ENCODE results near the gene CAMTA1.

DNA sequence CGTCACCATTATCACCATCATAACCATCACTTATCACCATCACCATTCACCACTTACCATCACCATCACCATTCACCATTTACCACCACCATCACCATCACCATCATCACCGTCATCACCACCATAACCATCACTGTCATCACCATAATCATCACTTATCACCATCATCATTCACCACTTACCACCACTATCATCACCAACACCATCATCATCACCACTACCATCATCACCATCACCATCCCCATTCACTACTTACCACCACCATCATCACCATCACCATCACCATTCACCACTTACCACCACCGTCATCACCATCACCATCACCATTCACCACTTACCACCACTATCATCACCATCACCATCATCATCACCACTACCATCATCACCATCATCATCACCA lies 151.8 kb downstream of the CAMTA1 start:
- no peak for TF ChIP-seq EZH2 (IDR thresholded peaks at IDR 0.05; ENCODE audit: borderline replicate concordance, low read depth, low read length, poor library complexity, severe bottlenecking)
- TF ChIP-seq, protein P1, sequence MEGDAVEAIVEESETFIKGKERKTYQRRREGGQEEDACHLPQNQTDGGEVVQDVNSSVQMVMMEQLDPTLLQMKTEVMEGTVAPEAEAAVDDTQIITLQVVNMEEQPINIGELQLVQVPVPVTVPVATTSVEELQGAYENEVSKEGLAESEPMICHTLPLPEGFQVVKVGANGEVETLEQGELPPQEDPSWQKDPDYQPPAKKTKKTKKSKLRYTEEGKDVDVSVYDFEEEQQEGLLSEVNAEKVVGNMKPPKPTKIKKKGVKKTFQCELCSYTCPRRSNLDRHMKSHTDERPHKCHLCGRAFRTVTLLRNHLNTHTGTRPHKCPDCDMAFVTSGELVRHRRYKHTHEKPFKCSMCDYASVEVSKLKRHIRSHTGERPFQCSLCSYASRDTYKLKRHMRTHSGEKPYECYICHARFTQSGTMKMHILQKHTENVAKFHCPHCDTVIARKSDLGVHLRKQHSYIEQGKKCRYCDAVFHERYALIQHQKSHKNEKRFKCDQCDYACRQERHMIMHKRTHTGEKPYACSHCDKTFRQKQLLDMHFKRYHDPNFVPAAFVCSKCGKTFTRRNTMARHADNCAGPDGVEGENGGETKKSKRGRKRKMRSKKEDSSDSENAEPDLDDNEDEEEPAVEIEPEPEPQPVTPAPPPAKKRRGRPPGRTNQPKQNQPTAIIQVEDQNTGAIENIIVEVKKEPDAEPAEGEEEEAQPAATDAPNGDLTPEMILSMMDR (conservative IDR thresholded peaks at IDR 0.05; ENCODE audit: low read depth, low read length) = no peak

Data from A673 (cell line).